IMR-90 (cell line): ENCODE measurements around the gene ASB13. TPM values are rescaled to one million over a fixed set of nuclear protein-coding genes. Genes with fewer than 3 reads are reported as not detected.

ENCODE experiments used
- ATAC-seq: fragments of 200-7000 bp; cut with Tn5 transposase; 2 replicates; pipeline ENCODE4 v1.9.1; 2020; ENCODE audit warnings: low read depth, mild to moderate bottlenecking, moderate library complexity
- BruUV-seq: library from RNA; stranded (reverse); fragments of 400-500 nt; replicated peaks from 2 replicates; lab custom pipeline; 2021; lab: Mats Ljungman, UMichigan
- CTCF ChIA-PET: fragments of 300-600 bp; formaldehyde crosslinking; extraction: SDS; loops from one replicate; lab custom pipeline; 2021; ENCODE audit warnings: antibody characterized with exemption; lab: Yijun Ruan, JAX
- POLR2A ChIA-PET: fragments of 300-600 bp; sonication (Branson Sonifier 250); formaldehyde crosslinking; loops from one replicate; lab custom pipeline; 2022; ENCODE audit warnings: antibody characterized with exemption; ENCODE audit not compliant: unreplicated experiment; lab: Charles Lee
- DNase-seq: peaks from one replicate; pipeline ENCODE4 v3.0.0; 2013
- H2AFZ ChIP-seq: replicated peaks from 2 replicates; pipeline ENCODE3; 2013; ENCODE audit warnings: low read length, mild to moderate bottlenecking; ENCODE audit not compliant: poor library complexity
- H2AK5ac ChIP-seq: 2 replicates; pipeline ENCODE4 v1.6.1; 2013; ENCODE audit warnings: low read depth, low read length, inconsistent platforms
- H2AK9ac ChIP-seq: replicated peaks from 2 replicates; pipeline ENCODE3; 2013; ENCODE audit warnings: mild to moderate bottlenecking, low read depth, low read length, moderate library complexity; ENCODE audit not compliant: poor library complexity
- H2BK120ac ChIP-seq: 2 replicates; pipeline ENCODE4 v1.6.1; 2013; ENCODE audit warnings: low read depth, low read length, inconsistent platforms
- H2BK15ac ChIP-seq: 3 replicates; pipeline ENCODE4 v1.6.1; 2013; ENCODE audit warnings: low read depth, low read length, inconsistent platforms
- H2BK20ac ChIP-seq: 2 replicates; pipeline ENCODE4 v1.6.1; 2013; ENCODE audit warnings: low read depth, mild to moderate bottlenecking, inconsistent platforms, low read length, moderate library complexity
- H2BK5ac ChIP-seq: 2 replicates; pipeline ENCODE4 v1.6.1; 2013; ENCODE audit warnings: mild to moderate bottlenecking, low read depth, low read length, inconsistent platforms; ENCODE audit not compliant: poor library complexity, severe bottlenecking
- H3K14ac ChIP-seq: replicated peaks from 2 replicates; pipeline ENCODE4 v1.6.1; 2013; ENCODE audit warnings: low read depth, low read length, inconsistent platforms
- H3K18ac ChIP-seq: 2 replicates; pipeline ENCODE4 v1.6.1; 2013; ENCODE audit warnings: low read depth, low read length, control low read depth
- H3K23ac ChIP-seq: 2 replicates; pipeline ENCODE4 v1.6.1; 2013; ENCODE audit warnings: low read depth, low read length, inconsistent platforms
- H3K27ac ChIP-seq: 2 replicates; pipeline ENCODE4 v1.5.1; 2013; ENCODE audit warnings: mild to moderate bottlenecking, control low read depth, low read length; ENCODE audit not compliant: insufficient read depth
- H3K27me3 ChIP-seq: 2 replicates; pipeline ENCODE4 v1.6.1; 2013; ENCODE audit warnings: low read length; ENCODE audit not compliant: control insufficient read depth, insufficient read depth
- H3K36me3 ChIP-seq: 2 replicates; pipeline ENCODE4 v1.6.1; 2013; ENCODE audit warnings: low read length, mixed read lengths; ENCODE audit not compliant: control insufficient read depth, insufficient read depth
- H3K4ac ChIP-seq: 2 replicates; pipeline ENCODE4 v1.6.1; 2013; ENCODE audit warnings: low read depth, low read length, inconsistent platforms
- H3K4me1 ChIP-seq: 2 replicates; pipeline ENCODE4 v1.6.1; 2013; ENCODE audit warnings: low read length, mixed read lengths; ENCODE audit not compliant: control insufficient read depth, insufficient read depth
- H3K4me2 ChIP-seq: 2 replicates; pipeline ENCODE4 v1.6.1; 2013; ENCODE audit warnings: low read depth, mild to moderate bottlenecking, control low read depth, low read length, moderate library complexity
- H3K4me3 ChIP-seq: 2 replicates; pipeline ENCODE4 v1.5.1; 2013; ENCODE audit warnings: low read depth, mild to moderate bottlenecking, control low read depth, low read length, moderate library complexity; ENCODE audit not compliant: insufficient read depth
- H3K56ac ChIP-seq: 2 replicates; pipeline ENCODE4 v1.6.1; 2013; ENCODE audit warnings: low read length, inconsistent platforms; ENCODE audit not compliant: insufficient read depth; ENCODE audit errors: extremely low read depth
- H3K79me1 ChIP-seq, 2 experiments: 2 replicates each; pipeline ENCODE4 v1.6.1; 2013; ENCODE audit warnings: low read length in 2 of 2, inconsistent platforms in 1 of 2, low read depth in 1 of 2
- H3K9ac ChIP-seq: 2 replicates; pipeline ENCODE4 v1.6.1; 2013; ENCODE audit warnings: low read depth, low read length, control low read depth
- H3K9me1 ChIP-seq: 2 replicates; pipeline ENCODE4 v1.6.1; 2013; ENCODE audit warnings: low read length, inconsistent platforms; ENCODE audit not compliant: insufficient read depth
- H3K9me3 ChIP-seq: 2 replicates; pipeline ENCODE4 v1.6.1; 2013; ENCODE audit warnings: low read length; ENCODE audit not compliant: control insufficient read depth, insufficient read depth
- H4K20me1 ChIP-seq: 2 replicates; pipeline ENCODE4 v1.6.1; 2013; ENCODE audit warnings: low read length, inconsistent platforms; ENCODE audit not compliant: insufficient read depth
- H4K5ac ChIP-seq: 2 replicates; pipeline ENCODE4 v1.6.1; 2013; ENCODE audit warnings: mild to moderate bottlenecking, low read depth, low read length, control low read depth
- H4K8ac ChIP-seq, 2 experiments: 2 replicates each; pipeline ENCODE4 v1.6.1; 2013; ENCODE audit warnings: low read depth in 2 of 2, low read length in 2 of 2, control low read depth in 1 of 2, inconsistent platforms in 1 of 2
- H4K91ac ChIP-seq: 2 replicates; pipeline ENCODE4 v1.6.1; 2013; ENCODE audit warnings: low read depth, low read length, inconsistent platforms; ENCODE audit not compliant: insufficient read depth
- BHLHE40 ChIP-seq: fragments of 150-350 bp; IDR thresholded peaks from 2 replicates; pipeline ENCODE4 v1.6.1; 2016; ENCODE audit warnings: mild to moderate bottlenecking, low read depth, low read length
- CHD1 ChIP-seq: IDR thresholded peaks from 2 replicates; pipeline ENCODE4 v1.6.1; 2012; ENCODE audit warnings: low read depth, low read length, improper control_type of control experiment
- CTCF ChIP-seq: conservative IDR thresholded peaks from 2 replicates; pipeline ENCODE4 v1.5.1; 2012; ENCODE audit warnings: mild to moderate bottlenecking, low read depth, low read length, improper control_type of control experiment
- MAZ ChIP-seq: IDR thresholded peaks from 2 replicates; pipeline ENCODE4 v1.6.1; 2012; ENCODE audit warnings: low read depth, mild to moderate bottlenecking, low read length, improper control_type of control experiment, moderate library complexity, borderline replicate concordance
- MXI1 ChIP-seq: IDR thresholded peaks from 2 replicates; pipeline ENCODE4 v1.6.1; 2012; ENCODE audit warnings: low read depth, mild to moderate bottlenecking, low read length, moderate library complexity, borderline replicate concordance
- POLR2A ChIP-seq: IDR thresholded peaks from 2 replicates; pipeline ENCODE4 v1.6.1; 2012; ENCODE audit warnings: mild to moderate bottlenecking, low read depth, low read length
- RAD21 ChIP-seq: IDR thresholded peaks from 2 replicates; pipeline ENCODE4 v1.6.1; 2012; ENCODE audit warnings: low read length, improper control_type of control experiment
- RCOR1 ChIP-seq: IDR thresholded peaks from 2 replicates; pipeline ENCODE4 v1.6.1; 2012; ENCODE audit warnings: mild to moderate bottlenecking, low read length, improper control_type of control experiment; ENCODE audit not compliant: insufficient replicate concordance
- SMC3 ChIP-seq: fragments of 150-350 bp; IDR thresholded peaks from 2 replicates; pipeline ENCODE4 v1.6.1; 2016; ENCODE audit warnings: low read depth, mild to moderate bottlenecking, antibody characterized with exemption, low read length, moderate library complexity
- USF2 ChIP-seq: fragments of 150-350 bp; IDR thresholded peaks from 2 replicates; pipeline ENCODE4 v1.6.1; 2017; ENCODE audit warnings: mild to moderate bottlenecking, antibody characterized with exemption, low read length, low read depth
- WGBS, 2 experiments: methylation state at CpG; one replicate each; pipeline versions ENCODE4 v1.1.5 to v1.1.7; 2013; ENCODE audit warnings: missing lambda C conversion rate in 2 of 2; ENCODE audit not compliant: insufficient read length in 1 of 2; ENCODE audit errors: extremely low coverage in 2 of 2; 5-methylcytosine and 5-hydroxymethylcytosine counted together
- dilution Hi-C: fragments of 300-500 bp; cut with HindIII; formaldehyde crosslinking; loops from one replicate; pipeline ENCODE4 v1.14.3; 2018; ENCODE audit warnings: low sequenced_read_pairs; ENCODE audit not compliant: unreplicated experiment
- in situ Hi-C: fragments of 300-500 bp; cut with MboI; formaldehyde crosslinking; loops from 3 replicates; pipeline ENCODE4 v1.14.3; 2019; ENCODE audit warnings: low sequenced_read_pairs, inconsistent platforms, mixed read lengths
- intact Hi-C: fragments of 100-400 bp; cut with micrococcal nuclease; formaldehyde crosslinking; loops from 2 replicates; pipeline ENCODE4 v1.10.0; 2022
- polyA plus RNA-seq, 3 experiments: library from polyadenylated mRNA; depleted of rRNA; stranded (reverse); fragments of >200 nt; gene quantifications; 2 replicates each; pipeline ENCODE4 v1.2.3, GENCODE V29; 2012; ENCODE audit warnings: low replicate concordance in 1 of 3
- total RNA-seq: library from RNA; depleted of rRNA; stranded (reverse); fragments of >200 nt; gene quantifications from 2 replicates; pipeline ENCODE4 v1.2.3, GENCODE V29; 2012

Gene ASB13
- total and polyA plus RNA-seq, 2 of the 4 experiments (the other 2 are of a cell fraction), result 4.6 to 6.3 TPM

GRCh38 chr10:5592070-5592469, 74.3 kb downstream of the ASB13 start:
- Histone ChIP-seq H3K4me2 (no peak overlapping the region), H3K4ac (0 out of 2 replicates have a peak overlapping the region, but pooled peaks have one; percentile 26), H3K56ac (no peak overlapping the region), H4K91ac (no peak overlapping the region), H2BK5ac (no peak overlapping the region), H2BK120ac (no peak overlapping the region), H3K27me3 (no peaks in the 10 kb centered on the region), H2AFZ (no peak overlapping the region), H3K4me1 (peaks cover 18% of the 10 kb centered on the region), H2AK9ac (no peak overlapping the region), H4K8ac (no peak overlapping the region), H3K79me1 (peaks cover 0 to 12% of the 10 kb centered on the region in 2 experiments; a peak in 1 of 4 replicates), H3K9ac (no peak overlapping the region), H2AK5ac (peak overlapping the region; percentile 28), H3K4me3 (no peak overlapping the region), H4K20me1 (no peaks in the 10 kb centered on the region), H3K9me3 (no peaks in the 10 kb centered on the region), H2BK15ac (no peak overlapping the region), H3K23ac (no peak overlapping the region), H2BK20ac (0 out of 2 replicates have a peak overlapping the region, but pooled peaks have one; percentile 3), H4K5ac (no peak overlapping the region), H3K9me1 (peaks cover 24% of the 10 kb centered on the region), H3K36me3 (no peaks in the 10 kb centered on the region), H3K14ac (no peak overlapping the region), H3K27ac (no peak overlapping the region), H3K18ac (no peak overlapping the region)
- dilution Hi-C loops (no loop called here), intact Hi-C loops (no loop called here), in situ Hi-C loops (no loop called here)
- ChIA-PET CTCF (no interaction called here), POLR2A (no interaction called here)
- ATAC-seq (no peak), DNase-seq (no peak)
- 90% methylated on average over 2 of the region's 8 CpGs; no CpG with 5 or more reads in 1 of the 2 experiments for WGBS, 2 experiments
- no TSS peak for BruUV-seq
- no peak for TF ChIP-seq SMC3
- no peak for TF ChIP-seq CHD1
- no peak for TF ChIP-seq POLR2A
- TF ChIP-seq RCOR1, result no peak
- TF ChIP-seq USF2, result no peak
- TF ChIP-seq CTCF, result no peak
- no peak for TF ChIP-seq MXI1
- no peak for TF ChIP-seq MAZ
- TF ChIP-seq RAD21, result no peak
- no peak for TF ChIP-seq BHLHE40
